GM21447 (cell line): Measurements from ENCODE around the gene ICA1L.

ENCODE experiments used
- ATAC-seq: cut with Tn5 transposase; IDR thresholded peaks from one replicate; pipeline ENCODE4 v1.9.1; 2021; ENCODE audit not compliant: unreplicated experiment

ICA1L gene

GRCh38 chr2:202749477-202749876 is 122.1 kb downstream of the ICA1L start:
- ATAC-seq = no peak

GRCh38 chr2:202743613-202744012 is 128.0 kb downstream of the ICA1L start:
- no peak for ATAC-seq

- ATAC-seq = no peak
Measured at GRCh38 chr2:202736826-202737225, 134.7 kb downstream of the ICA1L start.

GRCh38 chr2:202726070-202726469 is 145.5 kb downstream of the ICA1L start:
- ATAC-seq = no peak

GRCh38 chr2:202723746-202724145 is 147.8 kb downstream of the ICA1L start:
- no peak for ATAC-seq
